ENCODE measurements around the gene NR4A1.

GRCh38 chr12:52041695-52042123 is 9.5 kb upstream of the NR4A1 start:
- TF ChIP-seq CTCF (IDR thresholded peaks at IDR 0.05; ENCODE audit: low read length) (no peak), EZH2 (optimal IDR thresholded peaks at IDR 0.05; ENCODE audit: low read depth, low read length) (no peak)
